HG02571 (cell line): ENCODE measurements around the gene DDI1.

Source experiments
- ATAC-seq: cut with Tn5 transposase; IDR thresholded peaks from one replicate; pipeline ENCODE4 v1.9.1; 2021; ENCODE audit warnings: mild to moderate bottlenecking, moderate library complexity; ENCODE audit not compliant: unreplicated experiment

The DDI1 gene

GRCh38 chr11:104036588-104036987 lies at the start of gene DDI1:
Gene DDI1, plus strand, starts transcription at chr11:104036640. Its CDS starts 183 bp downstream, at chr11:104036823.
- no peak for ATAC-seq

GRCh38 chr11:103987629-103988594 lies 48.5 kb upstream of the DDI1 start:
- no peak for ATAC-seq

GRCh38 chr11:103988595-103988969 lies 47.9 kb upstream of the DDI1 start:
- ATAC-seq, result no peak

DNA sequence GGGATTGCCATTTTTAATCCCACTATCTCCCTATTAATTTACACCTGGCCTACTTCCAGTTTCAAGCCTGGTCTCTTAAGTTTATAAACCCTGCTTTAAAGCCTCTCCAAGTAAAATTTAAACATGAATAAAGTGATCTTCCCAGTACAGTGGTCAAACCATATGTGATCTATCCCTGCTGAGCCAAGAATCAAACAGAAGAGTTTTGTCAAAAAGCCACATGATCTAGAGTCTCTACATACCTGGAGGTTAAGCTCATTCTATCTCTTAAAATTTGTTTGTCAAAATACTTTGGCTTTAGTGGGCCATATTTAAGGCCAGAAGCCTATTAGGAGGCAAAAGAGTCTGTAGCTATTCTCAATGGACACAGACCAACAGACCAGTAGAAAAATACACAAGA lies 42.9 kb upstream of the DDI1 start:
- ATAC-seq, result no peak

- no peak for ATAC-seq
Observed at GRCh38 chr11:103994094-103994493, 42.3 kb upstream of the DDI1 start.

DNA sequence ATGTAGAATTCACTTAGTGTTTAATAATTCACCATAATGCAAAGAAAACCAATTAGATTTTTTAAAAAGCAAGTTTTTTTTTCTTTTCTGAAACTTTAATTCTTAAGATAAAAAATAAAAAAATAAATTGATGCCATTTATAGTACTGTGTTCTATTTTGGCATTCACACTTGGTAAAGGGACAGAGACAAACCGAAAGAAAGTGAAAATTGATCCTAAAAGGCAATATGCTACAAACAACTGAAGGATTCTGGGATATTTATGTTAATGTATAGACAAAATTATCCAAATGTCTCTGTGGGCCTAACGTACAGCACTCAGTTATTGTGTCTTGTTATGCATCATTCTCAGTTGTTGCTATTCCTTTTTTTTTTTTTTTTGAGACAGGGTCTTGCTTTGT lies 41.9 kb upstream of the DDI1 start:
- no peak for ATAC-seq

DNA sequence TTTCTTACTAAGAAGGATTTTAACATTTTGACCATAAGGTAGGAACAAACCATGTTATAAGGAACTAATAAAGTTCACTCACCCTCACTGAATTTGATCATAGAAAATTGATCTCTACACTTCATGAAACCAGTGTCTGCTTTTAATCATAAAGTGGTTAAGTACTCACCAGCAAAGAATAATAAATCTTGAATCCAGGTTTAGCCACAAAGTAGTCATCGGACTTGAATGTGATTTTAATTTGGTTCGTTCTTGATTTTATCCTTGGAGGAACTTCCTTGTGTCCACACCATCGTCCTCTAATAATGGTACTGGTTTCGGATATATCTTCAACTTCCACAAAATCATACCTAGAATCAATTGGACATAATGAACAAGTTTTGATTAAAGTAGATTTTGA lies 40.5 kb upstream of the DDI1 start:
- ATAC-seq, result no peak

GRCh38 chr11:103997082-103997481 lies 39.4 kb upstream of the DDI1 start:
- ATAC-seq, result no peak

- no peak for ATAC-seq
Observed at GRCh38 chr11:103998826-103999508, 37.5 kb upstream of the DDI1 start.

GRCh38 chr11:104000798-104001197 lies 35.6 kb upstream of the DDI1 start:
- no peak for ATAC-seq

- ATAC-seq, result no peak
Observed at GRCh38 chr11:104001561-104002056, 34.8 kb upstream of the DDI1 start.

GRCh38 chr11:104003491-104003890 lies 32.9 kb upstream of the DDI1 start:
- ATAC-seq, result no peak

DNA sequence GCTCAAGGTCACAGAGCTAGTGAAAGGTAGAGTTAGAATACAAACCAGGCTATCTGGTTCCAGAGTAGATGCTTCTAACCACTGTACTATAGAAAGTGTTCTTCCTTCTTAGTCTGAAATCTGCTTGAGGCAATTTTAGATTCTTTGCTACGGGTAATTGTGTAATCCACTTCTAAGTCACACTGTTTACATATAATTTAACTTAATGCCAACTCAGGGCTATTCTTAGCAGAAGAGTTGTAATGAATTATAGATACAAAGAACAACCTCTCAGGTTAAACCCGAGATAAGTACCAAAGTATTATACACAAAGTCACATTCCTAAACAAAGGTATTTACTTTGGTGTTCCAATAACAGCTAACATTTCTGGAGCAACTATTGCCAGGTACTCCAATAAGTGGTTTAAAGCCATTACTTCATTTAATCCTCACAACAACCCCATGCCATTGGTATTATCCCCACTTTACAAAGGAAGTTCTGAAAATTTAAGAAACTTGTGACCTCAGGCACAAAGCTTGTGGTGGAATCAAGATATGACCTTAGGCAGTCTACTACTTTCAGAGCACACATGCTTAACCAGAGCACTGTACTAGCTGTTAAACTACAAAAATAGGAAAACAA lies 31.1 kb upstream of the DDI1 start:
- no peak for ATAC-seq

GRCh38 chr11:104009744-104010143 lies 26.7 kb upstream of the DDI1 start:
- ATAC-seq, result no peak

- no peak for ATAC-seq
Observed at GRCh38 chr11:104011044-104011443, 25.4 kb upstream of the DDI1 start.

DNA sequence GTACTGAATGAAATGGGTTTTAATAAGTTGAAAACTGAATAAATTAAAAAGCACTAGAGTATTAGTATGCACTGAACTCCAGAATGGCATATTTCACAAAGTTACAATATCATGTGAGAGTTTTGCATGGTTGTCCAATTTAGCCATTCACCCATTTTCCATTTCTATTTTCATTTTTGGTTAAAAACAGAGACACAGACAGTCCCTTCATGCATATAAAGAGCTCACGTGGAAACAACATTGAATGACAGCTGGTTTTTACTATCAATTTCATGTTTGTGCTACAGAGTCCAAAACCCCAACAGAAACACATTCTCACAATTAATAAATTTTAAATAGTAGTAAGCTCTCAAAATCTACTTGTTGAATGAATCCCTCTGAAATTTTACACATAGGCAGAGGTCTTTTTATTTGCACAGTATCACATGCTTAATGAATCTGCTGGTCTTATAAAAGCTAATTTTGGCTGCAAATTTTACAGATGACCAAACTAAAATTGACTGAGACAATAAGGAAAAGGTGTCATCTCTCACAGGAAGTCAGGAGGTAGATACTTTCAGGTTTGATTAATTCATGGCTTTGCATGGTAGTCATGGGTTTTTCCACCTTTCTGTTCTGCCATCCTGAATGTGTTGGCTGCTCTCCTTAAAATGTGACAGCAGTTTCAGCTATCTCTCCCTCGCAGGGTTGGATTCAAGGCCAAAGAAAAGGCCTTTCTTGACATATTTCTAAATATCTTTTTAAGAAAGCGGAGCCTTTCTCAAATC lies 20.6 kb upstream of the DDI1 start:
- ATAC-seq, result peak; percentile 97

- no peak for ATAC-seq
Observed at GRCh38 chr11:104024572-104024971, 11.9 kb upstream of the DDI1 start.

DNA sequence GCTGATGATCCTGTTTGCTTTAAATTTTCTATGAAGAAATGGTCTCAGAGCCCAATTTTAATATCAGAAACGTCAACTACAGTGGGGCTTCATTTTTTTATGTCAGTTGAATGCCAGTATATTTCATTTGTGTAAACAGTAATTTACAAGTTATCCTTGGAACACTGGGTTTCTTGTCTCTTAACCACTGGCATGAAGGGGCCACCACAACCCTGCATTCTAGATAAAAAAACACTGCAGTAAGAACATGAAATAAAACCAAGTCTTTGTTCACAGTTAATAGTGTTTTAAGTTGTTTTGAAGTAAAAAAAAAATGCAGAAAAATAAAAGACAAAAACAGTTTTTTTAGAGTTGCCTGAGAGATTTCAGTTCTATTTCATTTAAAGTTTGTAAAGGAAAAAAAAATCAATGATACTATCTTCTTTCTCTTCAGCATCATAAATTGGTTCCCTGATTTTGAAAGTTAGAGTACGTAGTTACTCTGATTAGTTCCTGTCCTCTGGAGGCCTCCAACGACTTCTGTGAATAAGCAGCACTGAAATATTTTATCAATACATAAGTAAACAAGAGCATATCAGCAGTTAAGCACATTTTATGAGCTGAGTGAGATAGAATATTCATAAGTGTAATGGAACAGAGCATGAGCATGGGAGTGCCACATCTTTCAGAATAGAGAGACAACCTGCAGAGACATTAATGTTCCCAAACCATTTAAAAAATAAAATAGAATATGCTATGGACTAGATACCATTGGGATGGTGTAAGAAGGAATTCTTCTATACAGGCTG lies 7.8 kb upstream of the DDI1 start:
- no peak for ATAC-seq

- no peak for ATAC-seq
Observed at GRCh38 chr11:104033134-104033533, 3.3 kb upstream of the DDI1 start.

GRCh38 chr11:104033561-104033960 lies 2.9 kb upstream of the DDI1 start:
- ATAC-seq, result no peak
